SIG-M5 treated with dmso at 0.1 percent for 504 hours (cell line): ENCODE results near the gene HOXB4.

ENCODE experiments used
- DNase-seq: peaks from one replicate; lab custom pipeline; 2025; ENCODE audit not compliant: unreplicated experiment; lab: John Stamatoyannopoulos, UW

The HOXB4 gene

DNA sequence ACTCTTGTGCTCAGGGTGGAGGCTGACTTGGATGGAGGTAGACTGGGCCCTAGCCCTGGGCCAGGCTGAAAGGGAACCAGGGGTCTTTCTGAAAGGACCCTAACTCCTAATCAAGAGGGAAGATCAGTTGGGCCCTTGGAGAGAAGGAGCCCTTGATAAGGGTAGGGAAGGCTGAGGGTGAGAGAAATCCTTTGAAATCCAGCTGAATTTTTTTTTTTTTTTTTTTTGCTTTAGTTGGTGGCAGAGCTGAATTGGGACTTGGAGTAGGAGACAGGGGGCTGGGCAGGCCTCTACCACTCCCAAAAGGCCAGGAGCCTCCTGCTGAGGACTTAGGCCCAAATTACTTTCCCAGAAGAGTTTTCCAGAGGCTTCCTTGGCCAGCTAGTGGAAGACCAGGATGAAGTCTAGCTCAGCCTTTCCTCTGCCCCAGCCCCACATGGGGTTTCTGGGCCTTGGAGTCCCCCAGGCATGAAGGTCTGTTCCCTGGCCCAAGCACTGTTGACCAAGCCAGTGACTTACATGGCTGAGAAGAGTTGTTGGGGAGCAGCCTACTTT lies 12.5 kb upstream of the HOXB4 start:
- no peak for DNase-seq

DNA sequence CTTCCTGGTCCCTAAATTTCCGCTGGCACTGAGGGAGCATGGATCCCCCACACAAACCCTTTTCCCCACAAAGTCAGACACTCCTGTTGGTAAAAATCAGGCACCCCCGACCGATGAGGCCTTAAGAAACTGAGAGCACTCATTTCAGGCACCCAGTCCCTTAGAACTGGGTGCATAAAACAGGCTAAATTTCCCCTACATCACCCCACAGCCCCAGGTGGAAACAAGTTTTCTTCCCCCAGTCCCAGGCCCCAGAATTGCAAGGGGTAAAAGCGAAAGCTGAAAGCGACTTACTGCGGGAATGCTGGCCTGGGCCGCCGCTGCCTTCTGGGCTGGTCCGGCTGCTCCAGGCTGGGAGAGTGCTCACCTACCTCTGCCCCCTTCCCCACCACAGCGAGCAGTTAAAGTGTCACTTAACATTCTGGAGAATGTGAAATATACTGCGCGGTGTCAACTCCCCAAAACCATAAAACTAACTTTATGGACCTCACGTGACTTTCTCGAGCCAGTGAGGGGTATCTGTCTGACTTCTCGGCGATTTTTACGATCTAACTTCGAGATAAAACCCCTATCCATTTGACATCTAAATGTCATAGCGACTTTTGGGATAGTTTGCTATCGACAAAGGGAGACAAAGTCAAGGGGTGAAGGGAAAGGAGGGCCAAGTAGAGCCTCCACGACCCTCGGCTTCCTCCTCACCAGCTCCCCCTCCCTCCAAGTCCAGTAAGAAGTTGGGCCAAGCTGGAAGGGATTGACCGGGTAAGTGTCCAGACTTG lies 11.9 kb upstream of the HOXB4 start, which contains the start of gene HOXB3:
TSS of gene HOXB3 (minus strand) at position 411 of the 776 bp plus-strand sequence. CDS start 37,767 bp downstream, outside the sequence.
- DNase-seq: no peak

DNA sequence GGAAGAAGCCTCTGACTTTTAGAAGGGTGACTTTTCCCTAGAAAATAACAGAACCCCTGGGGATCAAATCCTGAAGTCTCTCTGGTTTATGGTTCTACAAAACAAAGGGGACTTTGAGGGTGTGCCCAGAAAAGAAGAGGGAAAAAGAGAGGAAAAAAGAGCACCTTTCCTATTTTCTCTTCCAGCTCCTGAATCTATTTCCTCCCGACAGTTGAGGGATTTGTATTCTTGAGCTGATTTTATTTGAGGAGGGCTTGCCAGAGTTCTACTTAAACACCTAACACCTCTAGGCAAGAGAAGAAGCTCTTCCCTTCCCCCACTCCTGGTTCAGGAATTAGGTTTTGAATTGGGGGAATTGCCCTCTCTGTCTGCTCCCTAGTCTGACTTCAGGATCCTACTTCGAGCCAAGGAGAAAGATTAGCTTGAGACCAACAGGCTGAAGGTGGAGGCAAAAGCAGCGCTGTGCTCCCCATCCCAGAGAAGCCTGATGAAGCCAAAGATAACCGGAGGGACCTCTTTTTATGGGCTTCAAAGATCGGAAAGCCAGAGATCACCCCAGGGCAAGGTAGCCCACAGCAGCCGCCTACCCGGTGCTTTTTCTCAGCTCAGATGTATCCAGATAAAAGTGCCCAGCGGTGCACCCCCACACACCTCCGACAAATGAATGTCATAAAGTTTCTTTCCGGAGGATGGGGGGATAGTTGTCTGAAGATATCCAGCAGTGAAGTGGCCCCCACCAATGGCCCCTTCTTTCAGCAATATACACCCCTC lies 11.1 kb upstream of the HOXB4 start:
- DNase-seq: no peak

DNA sequence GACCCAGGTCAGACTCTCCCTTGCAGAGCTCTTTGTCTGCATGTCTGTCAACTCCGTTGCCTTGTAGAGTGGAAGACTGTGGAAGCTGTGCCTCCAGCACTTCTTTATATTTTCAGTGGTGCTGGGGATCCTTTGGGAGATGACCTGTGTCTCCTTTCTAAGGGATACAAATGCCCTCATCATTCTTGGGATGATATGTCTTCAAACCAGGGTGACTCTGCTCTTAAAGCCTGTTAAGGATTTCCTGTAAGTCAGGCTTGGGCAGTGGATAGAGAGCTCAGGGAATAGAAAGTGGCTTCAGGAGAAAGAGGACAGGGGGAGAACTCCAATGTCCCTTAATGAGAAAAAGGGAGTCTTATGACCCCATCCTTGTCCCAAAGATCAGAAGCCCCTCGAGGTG lies 10.4 kb upstream of the HOXB4 start:
- DNase-seq: no peak

DNA sequence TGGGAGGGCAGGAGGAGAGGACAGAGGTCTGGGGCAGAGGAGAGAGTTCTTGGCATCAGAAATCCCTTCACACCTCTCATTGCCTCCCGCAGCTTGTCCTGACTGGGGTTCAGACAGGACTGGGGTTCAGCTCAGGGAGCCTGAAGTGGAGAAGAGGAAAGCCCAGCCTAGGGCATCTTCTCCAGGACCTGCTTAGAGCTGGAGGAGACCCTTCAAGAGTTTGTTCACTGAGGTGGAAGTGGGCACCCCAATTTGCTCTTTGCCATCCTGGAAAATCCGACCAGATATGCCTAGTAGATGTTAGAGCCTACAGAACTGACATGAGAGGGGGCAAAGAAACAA lies 9.9 kb upstream of the HOXB4 start:
- no peak for DNase-seq

DNA sequence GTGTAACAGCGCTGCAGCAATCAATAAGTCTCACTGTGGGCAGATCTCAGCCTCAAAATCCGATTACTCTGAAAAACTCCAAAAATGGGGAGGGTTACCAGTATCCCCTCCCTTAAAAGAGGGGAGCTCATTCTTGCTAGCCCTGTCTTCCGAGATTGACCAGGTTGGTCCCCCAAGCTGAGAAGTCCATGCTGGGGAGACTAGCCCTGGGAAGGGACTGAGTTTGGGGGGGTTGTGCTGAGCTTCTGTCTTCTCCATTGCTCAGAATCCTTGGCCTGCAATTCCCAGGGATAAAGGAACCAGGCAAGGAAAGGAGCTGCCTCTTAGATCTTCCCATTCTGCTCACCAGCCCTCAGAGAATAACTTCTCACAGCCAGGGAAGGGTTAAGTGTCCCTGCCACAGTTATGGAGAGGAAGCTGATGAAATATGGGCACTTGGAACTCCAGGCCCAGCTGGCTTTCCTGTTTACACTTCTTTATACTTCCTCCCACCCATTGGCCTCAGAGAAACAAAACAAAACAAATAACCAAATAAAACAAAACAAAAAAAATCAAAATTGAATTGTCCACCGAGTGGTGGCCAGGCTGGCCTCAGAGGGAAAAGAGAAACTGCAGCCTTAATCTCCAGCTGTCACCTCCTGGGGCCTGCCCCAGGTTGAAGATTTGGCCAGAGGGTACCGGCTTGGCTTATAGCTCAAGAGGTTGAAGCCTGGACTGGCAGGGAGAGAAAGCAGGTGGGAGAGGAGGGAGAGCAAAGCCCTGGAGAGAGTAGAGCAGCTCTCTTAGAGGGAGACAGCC lies 9.3 kb upstream of the HOXB4 start:
- no peak for DNase-seq

DNA sequence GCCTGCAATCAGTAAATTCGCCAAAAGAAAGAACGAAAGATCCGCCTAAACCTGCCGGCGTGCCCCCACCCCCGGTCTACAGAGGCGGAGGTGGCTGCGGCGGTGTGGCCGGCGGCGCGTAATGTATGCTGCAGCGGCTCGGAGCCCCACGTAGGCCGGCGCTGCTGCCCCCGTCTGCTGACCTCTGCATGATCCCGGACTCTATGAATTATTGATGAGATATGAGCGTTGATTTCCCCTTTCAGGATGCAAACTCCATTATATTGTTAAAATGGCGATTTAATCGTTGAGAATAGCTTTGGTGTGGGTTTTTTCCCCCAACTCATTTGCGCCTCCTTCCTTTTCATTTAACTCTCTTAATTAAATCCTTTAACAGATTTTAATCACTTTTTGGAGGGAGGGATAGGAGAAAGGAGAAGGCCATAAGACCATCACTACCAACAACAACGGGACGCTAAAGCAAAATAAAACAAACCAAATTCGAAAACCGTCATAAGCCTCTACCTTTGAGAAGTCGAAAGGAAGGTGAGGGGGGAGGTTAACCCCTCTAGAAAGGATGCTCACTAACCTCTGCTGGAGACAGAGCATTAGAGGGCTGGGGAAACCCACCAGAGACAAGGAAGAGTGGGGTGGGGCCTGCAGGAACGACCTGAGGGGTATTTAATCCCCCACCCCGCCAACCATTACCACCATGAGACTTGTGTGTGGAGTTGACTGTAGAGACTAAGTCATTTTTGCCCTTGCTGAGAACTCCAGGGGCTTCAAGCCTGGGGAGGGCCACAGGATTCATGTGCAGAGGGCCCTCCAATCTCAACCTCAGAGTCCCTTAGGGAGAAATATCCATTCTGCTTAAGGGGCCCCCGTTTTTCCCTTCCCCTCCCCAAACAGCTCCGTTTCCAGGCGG lies 8.5 kb upstream of the HOXB4 start:
- DNase-seq: no peak

DNA sequence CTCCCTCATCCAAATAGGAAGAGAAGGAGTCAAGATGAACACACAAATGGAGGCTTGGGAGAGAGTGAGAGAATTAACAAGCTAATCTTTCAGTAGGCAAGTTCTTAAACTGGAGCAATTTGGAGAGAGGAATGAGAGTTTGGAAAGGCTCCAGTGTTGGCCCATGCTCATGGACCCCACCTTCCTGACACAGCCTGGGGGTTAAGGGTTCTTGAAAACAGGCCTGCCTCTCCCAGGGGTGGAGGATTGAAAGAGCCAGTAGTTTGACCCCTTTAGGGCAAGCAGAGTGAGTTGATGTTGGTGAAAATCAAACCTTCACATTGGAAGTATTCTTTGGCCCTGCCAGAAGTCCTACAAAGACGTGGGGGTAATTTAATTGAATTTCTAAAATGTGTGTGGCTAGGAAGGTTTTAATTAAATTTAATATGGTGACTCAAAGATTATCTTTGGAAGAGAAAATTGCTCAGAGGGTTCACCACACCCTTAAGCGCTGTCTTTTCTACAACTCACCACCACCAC lies 6.1 kb upstream of the HOXB4 start:
- DNase-seq: no peak

DNA sequence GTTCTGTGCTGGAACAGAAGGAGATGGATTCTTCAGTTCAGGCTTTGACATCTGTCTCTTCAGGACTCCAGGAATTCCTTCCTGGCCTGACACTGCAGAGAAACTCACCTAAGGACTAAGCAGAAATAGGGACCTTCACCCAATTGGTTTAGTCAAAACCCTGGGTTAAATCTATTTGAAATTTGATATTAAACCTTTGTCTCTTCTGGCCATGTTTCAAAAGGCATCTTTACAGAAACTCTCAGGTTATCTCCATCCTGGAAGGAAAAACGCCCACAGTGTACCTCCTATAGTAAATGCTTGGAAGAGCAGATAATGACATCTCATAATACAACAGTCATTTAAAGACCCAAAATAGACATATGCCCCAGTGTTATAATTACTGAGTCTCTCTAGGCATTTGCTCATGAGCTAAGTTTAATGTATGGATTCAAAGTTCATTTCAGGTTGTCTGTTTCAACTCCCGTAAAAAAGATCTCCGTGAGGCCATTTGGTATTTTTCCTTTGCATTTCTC lies 5.6 kb upstream of the HOXB4 start:
- no peak for DNase-seq

DNA sequence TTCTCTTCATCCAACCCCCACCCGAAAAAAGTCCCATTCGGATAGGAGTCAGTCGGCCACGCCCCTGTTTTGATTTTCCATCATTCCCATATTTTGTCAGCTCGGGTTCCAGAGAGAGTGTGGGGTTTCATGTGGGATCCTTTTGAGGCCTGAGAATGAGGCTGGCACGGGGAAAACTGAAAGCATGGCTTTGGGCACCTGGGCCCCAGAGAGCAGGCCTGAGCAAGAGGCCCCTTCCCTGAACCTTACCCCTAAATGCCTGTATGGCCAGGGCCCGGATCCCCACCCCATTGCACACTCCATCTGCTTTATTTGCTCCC lies 4.6 kb upstream of the HOXB4 start:
- no peak for DNase-seq

DNA sequence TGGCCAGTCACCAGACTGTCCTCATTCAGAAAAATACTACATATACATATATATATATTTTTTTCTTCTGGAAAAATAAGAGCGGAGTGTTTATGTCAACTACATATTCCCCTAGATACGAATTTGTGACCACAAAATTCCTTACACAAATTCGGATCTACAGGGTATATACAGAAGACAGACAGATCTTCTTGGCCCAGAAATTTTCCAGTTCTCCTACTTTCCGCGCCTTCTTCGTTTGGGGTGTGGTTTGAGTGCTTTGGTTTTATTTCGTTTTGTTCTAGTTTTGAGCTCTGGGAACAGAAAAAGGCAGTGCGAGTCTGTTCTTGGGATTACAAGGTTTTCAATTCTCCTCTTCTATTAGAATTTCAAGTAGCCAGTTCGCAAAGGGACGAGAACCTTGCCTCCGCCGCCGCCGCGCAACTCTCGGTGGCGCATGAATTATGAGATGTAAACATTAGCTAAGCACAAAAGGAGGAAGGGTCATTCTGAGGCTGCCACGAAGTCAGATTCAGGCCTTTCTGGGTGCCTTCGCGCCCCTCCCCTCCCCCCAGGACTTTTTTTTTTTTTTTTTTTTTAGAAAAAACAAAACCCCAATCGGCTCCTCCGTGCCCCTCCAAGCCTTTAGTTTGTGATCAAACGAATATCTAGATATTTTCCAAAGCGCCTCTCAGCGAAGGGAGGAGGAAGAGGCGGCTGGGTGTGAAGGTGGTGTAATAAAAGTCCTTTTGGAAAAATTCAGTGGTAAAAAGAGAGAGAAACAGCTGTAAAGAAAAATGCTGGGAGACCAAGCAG lies 1.8 kb upstream of the HOXB4 start:
- DNase-seq: no peak

DNA sequence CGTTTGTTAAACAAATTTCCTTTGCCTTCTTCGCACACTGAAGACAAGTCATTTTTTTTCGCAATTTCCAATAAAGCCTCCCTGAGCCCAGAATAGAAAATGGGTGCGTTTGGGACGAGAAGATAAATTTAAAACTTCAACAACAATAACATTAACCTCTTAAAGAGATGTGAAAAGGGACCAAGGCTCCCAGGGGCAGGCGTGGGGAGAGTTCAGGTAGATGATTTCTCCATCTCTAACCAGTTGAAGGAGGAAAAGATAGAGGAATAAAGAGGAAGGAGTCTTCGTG lies 1.3 kb upstream of the HOXB4 start:
- DNase-seq: no peak

DNA sequence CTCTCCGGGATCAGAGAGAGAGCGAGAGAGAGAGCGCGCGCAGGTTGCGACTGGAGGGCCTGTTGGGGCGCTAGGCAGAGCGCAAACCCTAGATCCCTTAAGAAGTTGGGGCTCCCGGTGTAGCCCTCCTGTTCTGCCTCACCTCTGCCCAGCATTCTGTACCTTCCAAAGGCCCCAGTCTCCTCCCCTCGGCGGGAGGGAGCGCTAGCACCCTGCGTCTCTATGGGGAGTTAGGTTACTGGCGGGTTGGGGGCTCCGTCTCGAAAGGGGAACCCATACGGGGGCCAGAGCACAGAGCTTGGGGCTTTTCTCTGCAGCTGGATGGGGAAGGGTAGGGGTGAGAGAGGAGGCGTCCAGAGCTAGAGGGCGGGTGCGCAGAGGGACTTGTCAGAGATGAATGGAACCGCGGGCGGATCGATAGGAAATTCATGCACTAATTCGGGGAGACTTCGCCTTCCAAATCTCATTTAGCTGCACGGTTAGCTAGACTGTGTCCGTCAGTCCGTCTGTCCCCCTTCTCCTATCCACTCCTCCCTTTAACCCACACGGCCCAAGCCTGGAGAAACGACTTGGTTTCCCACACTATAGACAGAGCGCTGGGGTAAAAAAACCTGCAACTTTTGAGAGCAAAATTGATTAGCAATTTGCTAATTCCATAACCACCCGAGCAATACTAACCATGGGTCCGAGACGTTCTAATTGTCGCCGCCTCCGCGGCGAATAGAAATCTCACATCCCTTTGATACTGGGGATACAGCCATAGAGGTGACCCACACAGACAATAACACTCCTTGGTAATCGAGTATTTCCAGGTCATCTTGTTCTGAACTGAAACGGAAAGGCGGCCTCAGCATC lies 693 bp upstream of the HOXB4 start:
- no peak for DNase-seq

DNA sequence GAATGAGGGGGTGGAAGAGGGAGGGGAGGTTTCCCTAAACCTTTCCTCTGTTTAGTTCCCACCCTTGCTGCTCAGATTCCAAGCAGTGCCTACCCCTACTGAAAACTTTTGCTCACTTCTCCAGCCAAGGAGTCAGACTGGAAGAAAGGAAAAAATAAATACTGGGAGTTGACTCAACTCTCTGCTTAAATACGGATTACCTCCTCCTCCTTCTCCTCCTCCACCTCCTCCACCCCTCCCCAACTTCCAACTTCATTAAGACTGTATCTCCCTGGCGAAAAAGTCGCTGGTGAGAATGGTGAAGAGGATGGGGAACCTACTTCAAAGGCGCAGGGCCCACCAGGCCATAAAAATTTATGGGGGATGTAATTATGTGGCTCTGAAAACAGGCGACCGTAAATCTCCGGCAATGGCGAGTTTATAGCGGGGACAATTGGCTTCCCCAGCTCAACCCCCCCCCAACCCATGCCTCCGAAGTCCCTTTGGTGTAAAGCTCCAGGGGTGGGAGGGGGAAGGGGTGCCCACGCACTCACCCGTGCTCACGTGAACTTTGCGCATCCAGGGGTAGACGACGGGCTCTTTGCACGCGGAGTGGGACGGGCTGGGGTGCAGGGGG lies 712 bp downstream of the HOXB4 start:
- no peak for DNase-seq

DNA sequence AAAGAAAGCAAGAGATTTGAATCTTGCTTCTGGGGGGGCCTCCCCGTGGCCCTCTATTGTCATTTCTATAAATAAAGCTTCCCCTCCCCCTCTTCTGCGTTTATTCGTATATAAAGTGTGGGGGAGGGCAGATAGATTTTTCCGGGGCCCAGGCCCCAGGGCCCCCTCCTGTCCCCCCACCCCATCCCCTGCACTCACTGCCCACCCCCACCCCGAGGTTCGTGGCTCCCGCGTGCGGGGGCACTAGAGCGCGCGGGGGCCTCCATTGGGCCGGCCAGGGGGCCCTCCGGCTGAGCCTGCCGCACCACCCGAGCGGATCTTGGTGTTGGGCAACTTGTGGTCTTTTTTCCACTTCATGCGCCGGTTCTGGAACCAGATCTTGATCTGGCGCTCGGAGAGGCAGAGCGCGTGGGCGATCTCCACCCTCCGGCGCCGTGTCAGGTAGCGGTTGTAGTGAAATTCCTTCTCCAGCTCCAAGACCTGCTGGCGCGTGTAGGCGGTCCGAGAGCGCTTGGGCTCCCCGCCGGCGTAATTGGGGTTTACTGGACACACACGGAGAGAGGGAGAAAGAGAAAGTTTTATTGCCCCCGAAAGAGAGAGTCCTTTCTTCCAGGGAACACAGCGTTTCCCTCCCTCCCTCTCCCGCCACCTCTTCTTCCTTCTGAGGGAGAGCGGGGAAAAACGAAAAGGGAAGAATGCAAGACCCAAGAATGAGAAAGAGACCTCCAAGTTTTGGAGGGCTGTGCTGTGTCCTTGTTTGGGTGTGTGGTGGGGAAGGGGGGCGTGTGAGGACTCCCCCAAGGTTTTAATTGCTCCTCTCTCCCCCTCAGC lies 1.5 kb downstream of the HOXB4 start:
- no peak for DNase-seq

DNA sequence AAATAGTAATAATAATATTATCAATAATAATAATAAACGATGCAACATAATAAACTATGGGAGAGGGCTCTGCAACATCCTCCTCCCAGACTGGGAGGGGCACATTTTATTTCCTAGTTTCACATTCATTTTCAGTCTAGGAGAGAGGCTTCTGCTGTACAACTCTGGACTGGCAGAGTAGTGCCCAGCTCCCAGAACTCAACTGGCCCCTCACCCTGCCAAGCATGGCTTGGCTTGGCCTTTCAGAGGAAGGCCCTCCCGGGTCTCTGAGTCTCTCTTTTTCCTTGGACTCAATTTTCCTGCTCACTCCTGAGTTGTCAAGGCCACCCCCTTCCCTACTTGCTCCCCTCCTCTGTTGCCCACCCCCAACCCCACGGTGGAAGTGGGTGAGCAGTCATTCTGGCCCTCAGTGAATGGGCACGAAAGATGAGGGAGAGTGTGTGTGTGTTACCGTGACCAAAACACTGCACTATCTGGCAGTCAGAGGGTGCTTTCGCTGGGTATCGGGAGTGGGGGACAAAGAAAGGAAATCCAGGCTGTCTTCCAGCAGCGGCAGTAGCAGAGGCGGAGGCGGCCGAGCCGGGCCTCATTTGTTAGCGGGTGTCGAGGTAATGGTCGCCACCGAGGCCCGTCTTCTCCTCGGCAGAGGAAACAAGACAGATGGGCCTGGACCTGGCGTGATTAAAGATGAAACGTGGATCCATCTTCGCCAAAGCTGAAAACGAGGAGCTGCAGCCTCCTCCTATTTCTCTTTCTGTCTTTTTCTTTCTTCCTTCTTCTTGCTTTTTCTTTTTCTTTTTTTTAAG lies 2.3 kb downstream of the HOXB4 start:
- DNase-seq: no peak
